ENCODE measurements around the gene C17orf58. TPM values are rescaled to one million over a fixed set of nuclear protein-coding genes. Genes with fewer than 3 reads are reported as not detected.
"Not testable (repeated sequence)": the region's sequence is repeated elsewhere in the genome, so short reads cannot be mapped to it uniquely, and the experiment has no call there.

C17orf58 gene
- total RNA-seq, 1 experiment from 2014 or later = 14.4 TPM

DNA sequence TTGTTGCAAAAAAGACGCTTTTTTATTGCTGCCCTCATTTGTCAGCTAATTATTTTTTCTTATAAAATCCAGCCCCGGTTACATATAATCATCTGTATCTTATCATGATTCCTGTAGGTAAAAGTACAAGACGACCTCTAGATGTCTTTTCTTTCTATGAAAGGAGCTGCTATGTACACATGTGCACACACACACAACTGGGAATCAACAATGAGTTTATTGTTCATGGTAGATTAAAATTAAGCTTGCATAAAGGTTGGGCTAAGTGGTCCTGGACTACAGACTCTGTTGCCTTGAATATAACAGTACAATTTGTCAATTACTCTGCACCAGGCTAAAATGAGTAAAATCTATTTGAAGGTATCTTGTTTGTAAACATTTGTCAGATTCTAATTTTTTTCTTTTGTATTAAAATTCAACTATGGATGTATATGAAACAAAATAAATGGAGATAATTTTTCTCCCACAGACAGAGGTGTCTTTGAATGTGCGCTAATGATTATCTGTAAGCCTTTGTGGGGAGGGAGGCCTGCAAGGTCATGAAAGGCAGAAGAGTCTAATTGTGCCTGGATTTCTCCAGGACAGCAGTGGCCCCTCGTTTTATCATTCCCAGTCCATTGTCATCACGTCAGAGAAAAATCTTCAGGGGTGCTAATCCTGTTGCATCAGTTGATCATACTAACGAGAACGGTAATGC, 13.4 kb downstream of the C17orf58 start:
- CTCF ChIA-PET = no interaction called here
- H3K4me3 ChIP-seq (ENCODE audit: low read depth, low read length) = no peak overlapping the region
- no peak overlapping the region for H3K4me3 Mint-ChIP-seq (ENCODE audit: unreplicated experiment)
- H3K27ac Mint-ChIP-seq (ENCODE audit: unreplicated experiment) = no peak overlapping the region
- no peaks in the 10 kb centered on the region for H3K9me3 ChIP-seq
- H3K4me1 Mint-ChIP-seq (ENCODE audit: low read depth, unreplicated experiment) = no peaks in the 10 kb centered on the region
- no peaks in the 10 kb centered on the region for H3K27me3 Mint-ChIP-seq (ENCODE audit: insufficient read depth, unreplicated experiment)
- H3K36me3 ChIP-seq (ENCODE audit: control insufficient read depth, insufficient read depth, low read length) = no peaks in the 10 kb centered on the region; the same call in 1 of the 2 replicates
- H3K4me1 ChIP-seq = no peaks in the 10 kb centered on the region
- TF ChIP-seq, protein P1, sequence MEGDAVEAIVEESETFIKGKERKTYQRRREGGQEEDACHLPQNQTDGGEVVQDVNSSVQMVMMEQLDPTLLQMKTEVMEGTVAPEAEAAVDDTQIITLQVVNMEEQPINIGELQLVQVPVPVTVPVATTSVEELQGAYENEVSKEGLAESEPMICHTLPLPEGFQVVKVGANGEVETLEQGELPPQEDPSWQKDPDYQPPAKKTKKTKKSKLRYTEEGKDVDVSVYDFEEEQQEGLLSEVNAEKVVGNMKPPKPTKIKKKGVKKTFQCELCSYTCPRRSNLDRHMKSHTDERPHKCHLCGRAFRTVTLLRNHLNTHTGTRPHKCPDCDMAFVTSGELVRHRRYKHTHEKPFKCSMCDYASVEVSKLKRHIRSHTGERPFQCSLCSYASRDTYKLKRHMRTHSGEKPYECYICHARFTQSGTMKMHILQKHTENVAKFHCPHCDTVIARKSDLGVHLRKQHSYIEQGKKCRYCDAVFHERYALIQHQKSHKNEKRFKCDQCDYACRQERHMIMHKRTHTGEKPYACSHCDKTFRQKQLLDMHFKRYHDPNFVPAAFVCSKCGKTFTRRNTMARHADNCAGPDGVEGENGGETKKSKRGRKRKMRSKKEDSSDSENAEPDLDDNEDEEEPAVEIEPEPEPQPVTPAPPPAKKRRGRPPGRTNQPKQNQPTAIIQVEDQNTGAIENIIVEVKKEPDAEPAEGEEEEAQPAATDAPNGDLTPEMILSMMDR (IDR thresholded peaks at IDR 0.05; ENCODE audit: insufficient read depth in 1 of 2, low read depth in 1 of 2, low read length in 1 of 2, severe bottlenecking in 1 of 2, unreplicated experiment in 1 of 2) = no peak
- no peaks in the 10 kb centered on the region for H3K9me3 Mint-ChIP-seq (ENCODE audit: unreplicated experiment)
- peaks cover 18% of the 10 kb centered on the region for H3K36me3 Mint-ChIP-seq (ENCODE audit: insufficient read depth, unreplicated experiment)
- intact Hi-C loops (cut with micrococcal nuclease; ENCODE audit: unreplicated experiment) = no loop called here
- no peak for DNase-seq
- H3K27me3 ChIP-seq (replicated peaks; ENCODE audit: control insufficient read depth, insufficient read depth, low read length) = no peaks in the 10 kb centered on the region
- TSS peak; percentile 56 for BruUV-seq (replicated peaks)
- POLR2A ChIA-PET = no interaction called here

- no peaks in the 10 kb centered on the region; the same call in 1 of the 2 replicates for H3K36me3 ChIP-seq (ENCODE audit: control insufficient read depth, insufficient read depth, low read length)
- Mint-ChIP-seq H3K36me3 (ENCODE audit: insufficient read depth, unreplicated experiment) (peaks cover 19% of the 10 kb centered on the region), H3K4me1 (ENCODE audit: low read depth, unreplicated experiment) (no peaks in the 10 kb centered on the region), H3K27me3 (ENCODE audit: insufficient read depth, unreplicated experiment) (no peaks in the 10 kb centered on the region), H3K27ac (ENCODE audit: unreplicated experiment) (no peak overlapping the region), H3K9me3 (ENCODE audit: unreplicated experiment) (no peaks in the 10 kb centered on the region), H3K4me3 (ENCODE audit: unreplicated experiment) (no peak overlapping the region)
- H3K4me3 ChIP-seq (ENCODE audit: low read depth, low read length) = no peak overlapping the region
- no TSS peak for BruUV-seq (replicated peaks)
- no peaks in the 10 kb centered on the region for H3K9me3 ChIP-seq
- H3K27me3 ChIP-seq (replicated peaks; ENCODE audit: control insufficient read depth, insufficient read depth, low read length) = no peaks in the 10 kb centered on the region
- H3K4me1 ChIP-seq = no peaks in the 10 kb centered on the region
- no peak for DNase-seq
- intact Hi-C loops (cut with micrococcal nuclease; ENCODE audit: unreplicated experiment) = no loop called here
- TF ChIP-seq, protein P1 (IDR thresholded peaks at IDR 0.05; ENCODE audit: insufficient read depth in 1 of 2, low read depth in 1 of 2, low read length in 1 of 2, severe bottlenecking in 1 of 2, unreplicated experiment in 1 of 2) = no peak
- CTCF ChIA-PET = no interaction called here
- POLR2A ChIA-PET = interaction anchor here (0.5 kb wide), 1 partner anchor 23 kb away, joined by 4 read pairs; no protein-coding TSS in a partner anchor
Measured at GRCh38 chr17:67982034-67982640, 14.1 kb downstream of the C17orf58 start.

DNA sequence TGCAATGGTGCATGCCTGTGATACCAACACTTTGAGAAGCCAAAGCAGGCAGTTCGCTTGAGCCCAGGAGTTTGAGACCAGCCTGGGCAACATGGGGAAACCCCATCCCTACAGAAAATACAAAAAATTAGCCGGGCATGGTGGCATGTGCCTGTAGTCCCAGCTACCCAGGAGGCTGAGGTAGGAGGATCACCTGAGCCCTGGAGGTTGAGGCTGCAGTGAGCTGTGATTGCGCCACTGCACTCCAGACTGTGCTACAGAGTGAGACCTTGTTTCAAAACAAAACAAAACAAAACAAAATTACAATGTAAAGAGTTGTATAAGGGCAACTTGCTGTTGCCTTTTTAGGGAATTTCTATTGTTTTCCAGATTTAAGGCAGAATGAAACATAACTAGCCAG, 15.4 kb downstream of the C17orf58 start:
- intact Hi-C loops (cut with micrococcal nuclease; ENCODE audit: unreplicated experiment); H3K27ac Mint-ChIP-seq (ENCODE audit: unreplicated experiment); H3K4me1 ChIP-seq; H3K27me3 ChIP-seq (replicated peaks; ENCODE audit: control insufficient read depth, insufficient read depth, low read length); H3K9me3 Mint-ChIP-seq (ENCODE audit: unreplicated experiment); H3K9me3 ChIP-seq; H3K4me1 Mint-ChIP-seq (ENCODE audit: low read depth, unreplicated experiment); H3K4me3 Mint-ChIP-seq (ENCODE audit: unreplicated experiment); DNase-seq; H3K4me3 ChIP-seq (ENCODE audit: low read depth, low read length); BruUV-seq (replicated peaks); POLR2A ChIA-PET; CTCF ChIA-PET; H3K36me3 ChIP-seq (ENCODE audit: control insufficient read depth, insufficient read depth, low read length); H3K27me3 Mint-ChIP-seq (ENCODE audit: insufficient read depth, unreplicated experiment): not testable (repeated sequence)
- H3K36me3 Mint-ChIP-seq (ENCODE audit: insufficient read depth, unreplicated experiment) = peaks cover 32% of the 10 kb centered on the region

Measured in Caco-2 (cell line).